ENCODE results near the gene CITED1. TPM values are rescaled to one million over a fixed set of nuclear protein-coding genes. Genes with fewer than 3 reads are reported as not detected.

Gene CITED1
- total and polyA plus RNA-seq, 7 donors = 0.19 to 2.3 (median 0.78) TPM; not detected in 3

DNA sequence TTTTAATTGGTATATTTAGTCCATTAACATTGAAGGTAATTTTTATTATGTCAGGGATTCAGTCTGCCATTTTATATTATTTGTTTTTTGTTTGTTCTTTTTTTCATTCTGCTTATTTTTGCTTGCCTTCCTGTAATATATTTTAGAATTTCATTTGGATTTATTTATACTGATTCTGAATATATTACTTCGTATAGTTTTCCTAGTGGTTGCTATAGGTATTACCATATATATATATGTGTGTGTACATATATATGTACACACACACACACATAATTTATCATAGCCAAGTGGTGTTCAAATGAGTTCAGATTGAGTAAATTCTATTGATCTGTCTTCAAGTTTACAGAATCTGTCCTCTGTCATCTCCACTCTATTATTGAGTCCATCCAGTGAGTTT is 11.2 kb downstream of the CITED1 start:
- no peak overlapping the region for H3K27ac ChIP-seq
- TF ChIP-seq, protein P1, sequence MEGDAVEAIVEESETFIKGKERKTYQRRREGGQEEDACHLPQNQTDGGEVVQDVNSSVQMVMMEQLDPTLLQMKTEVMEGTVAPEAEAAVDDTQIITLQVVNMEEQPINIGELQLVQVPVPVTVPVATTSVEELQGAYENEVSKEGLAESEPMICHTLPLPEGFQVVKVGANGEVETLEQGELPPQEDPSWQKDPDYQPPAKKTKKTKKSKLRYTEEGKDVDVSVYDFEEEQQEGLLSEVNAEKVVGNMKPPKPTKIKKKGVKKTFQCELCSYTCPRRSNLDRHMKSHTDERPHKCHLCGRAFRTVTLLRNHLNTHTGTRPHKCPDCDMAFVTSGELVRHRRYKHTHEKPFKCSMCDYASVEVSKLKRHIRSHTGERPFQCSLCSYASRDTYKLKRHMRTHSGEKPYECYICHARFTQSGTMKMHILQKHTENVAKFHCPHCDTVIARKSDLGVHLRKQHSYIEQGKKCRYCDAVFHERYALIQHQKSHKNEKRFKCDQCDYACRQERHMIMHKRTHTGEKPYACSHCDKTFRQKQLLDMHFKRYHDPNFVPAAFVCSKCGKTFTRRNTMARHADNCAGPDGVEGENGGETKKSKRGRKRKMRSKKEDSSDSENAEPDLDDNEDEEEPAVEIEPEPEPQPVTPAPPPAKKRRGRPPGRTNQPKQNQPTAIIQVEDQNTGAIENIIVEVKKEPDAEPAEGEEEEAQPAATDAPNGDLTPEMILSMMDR (IDR thresholded peaks at IDR 0.05) = no peak
- no peak for ATAC-seq
- H3K4me3 ChIP-seq = no peak overlapping the region
- H3K4me1 ChIP-seq = no peaks in the 10 kb centered on the region
- no peaks in the 10 kb centered on the region for H3K9me3 ChIP-seq
- H3K27me3 ChIP-seq (ENCODE audit: insufficient read depth in 3 of 3, low read length in 2 of 3) = peaks cover 0 to 42% (median 0%) of the 10 kb centered on the region in 3 donors
- H3K36me3 ChIP-seq (ENCODE audit: insufficient read depth in 1 of 2, low read depth in 1 of 2) = no peaks in the 10 kb centered on the region
- DNase-seq = no peak
- WGBS, 3 donors = 37 to 67% (median 62%) methylated on average over 1 of the region's 1 CpG
- intact Hi-C loops (cut with DNase I) = no loop called here

DNA sequence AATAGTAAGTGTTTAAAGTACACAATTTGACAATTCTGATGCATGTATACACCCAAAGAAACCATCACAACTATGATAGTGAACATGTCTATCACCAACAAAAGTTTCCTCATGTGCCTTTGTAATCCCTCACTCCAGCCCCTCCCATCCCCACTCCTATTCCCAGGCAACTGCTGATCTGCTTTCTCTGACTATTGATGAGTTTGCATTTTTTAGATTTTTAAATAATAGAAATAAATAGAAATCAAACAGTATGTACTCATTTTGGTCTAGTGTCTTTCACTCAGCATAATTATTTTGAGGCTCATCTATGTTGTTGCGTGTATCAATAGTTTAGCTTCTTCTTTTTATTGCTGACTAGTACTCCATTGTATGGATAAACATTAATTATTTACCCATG is 23.4 kb downstream of the CITED1 start:
- no peak overlapping the region for H3K4me3 ChIP-seq
- no peaks in the 10 kb centered on the region for H3K9me3 ChIP-seq
- TF ChIP-seq, protein P1 (IDR thresholded peaks at IDR 0.05) = no peak
- no peaks in the 10 kb centered on the region for H3K4me1 ChIP-seq
- intact Hi-C loops (cut with DNase I) = no loop called here
- no peak for ATAC-seq
- no peaks in the 10 kb centered on the region for H3K36me3 ChIP-seq (ENCODE audit: insufficient read depth in 1 of 2, low read depth in 1 of 2)
- H3K27me3 ChIP-seq (ENCODE audit: insufficient read depth in 3 of 3, low read length in 2 of 3) = peaks cover 0 to 17% (median 0%) of the 10 kb centered on the region in 3 donors
- 93 to 100% (median 98%) methylated on average over 1 of the region's 1 CpG for WGBS, 3 donors
- no peak overlapping the region for H3K27ac ChIP-seq
- DNase-seq = no peak

DNA sequence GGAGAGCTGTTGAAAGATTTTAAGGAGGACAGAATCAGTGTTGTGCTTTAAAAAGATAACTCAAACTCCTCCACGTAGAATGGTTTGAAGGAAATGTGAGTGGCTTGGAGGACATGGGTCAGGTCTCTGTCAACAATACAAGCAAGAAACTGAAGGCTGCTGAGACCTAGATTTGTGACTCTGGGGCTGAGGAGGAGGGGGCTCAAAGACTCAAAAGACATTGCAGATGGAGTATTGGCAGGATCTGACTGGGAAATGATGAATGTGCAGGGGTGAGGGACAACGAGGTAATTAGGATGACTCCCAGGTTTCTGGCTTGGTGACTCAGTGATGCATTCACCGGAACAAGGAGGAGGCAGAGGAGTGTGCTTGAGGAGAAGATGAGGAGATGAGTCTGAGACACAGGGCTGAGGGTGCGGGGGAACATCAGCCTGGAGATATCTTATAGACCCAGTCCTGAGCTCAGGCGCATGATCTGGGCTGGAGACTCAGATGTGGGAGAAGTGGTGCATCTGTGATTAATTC is 25.3 kb downstream of the CITED1 start:
- no peak for DNase-seq
- TF ChIP-seq, protein P1 (IDR thresholded peaks at IDR 0.05) = no peak

DNA sequence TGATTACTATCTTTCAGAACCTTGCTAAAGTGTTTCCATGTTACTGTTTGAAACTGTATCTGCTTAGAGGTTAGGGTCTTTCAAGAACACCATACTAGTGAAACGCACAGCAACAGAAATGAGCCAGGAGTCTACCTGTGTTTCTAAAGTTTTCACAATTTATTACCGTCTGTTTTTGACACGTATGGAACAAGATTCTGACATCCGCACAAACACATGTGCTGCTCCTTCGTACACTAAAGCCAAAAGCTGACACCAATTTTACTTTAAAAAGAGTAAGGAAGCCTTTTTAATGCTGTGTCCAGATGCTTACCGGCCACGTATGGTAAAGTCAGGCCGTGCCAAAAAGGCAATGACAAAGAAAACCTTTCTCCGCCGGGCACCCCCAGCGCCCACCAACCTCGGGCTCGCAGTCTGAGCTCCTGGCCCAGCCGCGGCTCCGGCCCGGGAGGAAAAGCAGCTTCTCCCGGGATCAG is 29.2 kb downstream of the CITED1 start:
- Histone ChIP-seq H3K27me3 (ENCODE audit: insufficient read depth in 3 of 3, low read length in 2 of 3) (peaks cover 0 to 8% (median 0%) of the 10 kb centered on the region in 3 donors), H3K27ac (peak overlapping the region; percentile 88), H3K36me3 (ENCODE audit: insufficient read depth in 1 of 2, low read depth in 1 of 2) (peaks cover 10 to 47% of the 10 kb centered on the region in 2 donors), H3K9me3 (no peaks in the 10 kb centered on the region), H3K4me1 (peaks cover 9% of the 10 kb centered on the region), H3K4me3 (peak overlapping the region; percentile 88)
- DNase-seq = no peak
- ATAC-seq = peak in 2 of 4 donors; percentile 35 to 65
- intact Hi-C loops (cut with DNase I) = no loop called here
- 1 to 4% (median 1%) methylated on average over 15 to 18 of the region's 18 CpGs for WGBS, 3 donors
- TF ChIP-seq, protein P1 (IDR thresholded peaks at IDR 0.05) = no peak

More for the DNA sequence above, 25.3 kb downstream of the CITED1 start:
- no peaks in the 10 kb centered on the region for H3K9me3 ChIP-seq
- ATAC-seq = no peak
- no peak overlapping the region for H3K4me3 ChIP-seq
- peaks cover 0 to 9% of the 10 kb centered on the region in 2 donors for H3K36me3 ChIP-seq (ENCODE audit: insufficient read depth in 1 of 2, low read depth in 1 of 2)
- intact Hi-C loops (cut with DNase I) = no loop called here
- H3K27me3 ChIP-seq (ENCODE audit: insufficient read depth in 3 of 3, low read length in 2 of 3) = peaks cover 0 to 8% (median 0%) of the 10 kb centered on the region in 3 donors
- 60 to 66% (median 61%) methylated on average over 4 to 5 of the region's 5 CpGs for WGBS, 3 donors
- H3K27ac ChIP-seq = no peak overlapping the region
- peaks cover 4% of the 10 kb centered on the region for H3K4me1 ChIP-seq

DNA sequence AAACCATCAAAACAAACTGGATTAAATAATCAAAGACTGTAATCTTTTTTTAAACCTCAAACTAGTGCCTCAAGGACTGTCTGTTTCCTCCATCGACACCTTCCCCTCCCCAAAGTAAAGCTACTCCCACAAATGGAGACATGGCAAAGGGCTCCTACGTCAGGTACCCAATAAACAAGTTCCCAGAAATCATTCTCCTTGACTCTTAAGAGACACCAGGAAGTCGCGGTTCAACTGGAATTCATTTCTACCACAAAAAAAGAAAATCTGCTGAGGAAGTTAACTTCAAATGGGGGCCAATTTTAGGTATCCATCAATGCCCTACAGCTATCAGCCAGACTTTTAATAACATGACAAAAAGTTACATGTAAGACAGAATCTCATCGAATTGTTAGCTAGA is 31.2 kb downstream of the CITED1 start:
- Histone ChIP-seq H3K4me3 (peak overlapping the region; percentile 88), H3K9me3 (no peaks in the 10 kb centered on the region), H3K36me3 (ENCODE audit: insufficient read depth in 1 of 2, low read depth in 1 of 2) (peaks cover 10 to 67% of the 10 kb centered on the region in 2 donors), H3K27ac (no peak overlapping the region), H3K27me3 (ENCODE audit: insufficient read depth in 3 of 3, low read length in 2 of 3) (no peaks in the 10 kb centered on the region), H3K4me1 (peaks cover 9% of the 10 kb centered on the region)
- DNase-seq (no peak), ATAC-seq (no peak)
- 74 to 81% (median 78%) methylated on average over 5 of the region's 5 CpGs for WGBS, 3 donors
- TF ChIP-seq, protein P1 (IDR thresholded peaks at IDR 0.05) = no peak
- intact Hi-C loops (cut with DNase I) = no loop called here

All from psoas muscle (tissue), 8 donors.